HEK293T (cell line): Measurements from ENCODE around the gene MCM9.

Experiments used
- CTCF ChIA-PET: fragments of 350-600 bp; formaldehyde crosslinking; extraction: SDS; loops from one replicate; lab custom pipeline; 2021; ENCODE audit warnings: antibody characterized with exemption, inconsistent platforms; lab: Yijun Ruan, JAX
- POLR2A ChIA-PET: fragments of 350-600 bp; formaldehyde crosslinking; extraction: SDS; loops from one replicate; lab custom pipeline; 2020; ENCODE audit warnings: antibody characterized with exemption, inconsistent platforms; lab: Yijun Ruan, JAX
- DNase-seq: peaks from one replicate; pipeline ENCODE4 v3.0.0; 2012; ENCODE audit warnings: mixed read lengths; ENCODE audit errors: extremely low spot score
- ARNT ChIP-seq: fragments of 450-650 bp; IDR thresholded peaks from 2 replicates; pipeline ENCODE4 v1.6.1; 2017; ENCODE audit warnings: mild to moderate bottlenecking
- BHLHE40 ChIP-seq: fragments of 450-650 bp; IDR thresholded peaks from 2 replicates; pipeline ENCODE4 v1.6.1; 2016; ENCODE audit warnings: mild to moderate bottlenecking, moderate library complexity, borderline replicate concordance
- CTBP1 ChIP-seq: fragments of 450-650 bp; IDR thresholded peaks from 2 replicates; pipeline ENCODE4 v1.6.1; 2016; ENCODE audit warnings: borderline replicate concordance
- ELF4 ChIP-seq: fragments of 450-650 bp; IDR thresholded peaks from 2 replicates; pipeline ENCODE4 v1.6.1; 2017; ENCODE audit warnings: antibody characterized with exemption
- FOXA1 ChIP-seq: fragments of 450-650 bp; IDR thresholded peaks from 2 replicates; pipeline ENCODE4 v1.6.1; 2016; ENCODE audit warnings: mild to moderate bottlenecking
- FOXK2 ChIP-seq: fragments of 450-650 bp; IDR thresholded peaks from 2 replicates; pipeline ENCODE4 v1.6.1; 2016; ENCODE audit warnings: mild to moderate bottlenecking
- FOXM1 ChIP-seq: fragments of 450-650 bp; IDR thresholded peaks from 2 replicates; pipeline ENCODE4 v1.6.1; 2017; ENCODE audit warnings: mild to moderate bottlenecking, borderline replicate concordance
- HDGF ChIP-seq: fragments of 450-650 bp; IDR thresholded peaks from 2 replicates; pipeline ENCODE4 v1.6.1; 2017; ENCODE audit warnings: antibody characterized with exemption, borderline replicate concordance
- L3MBTL2 ChIP-seq: fragments of 450-650 bp; conservative IDR thresholded peaks from 2 replicates; pipeline ENCODE4 v1.6.1; 2016; ENCODE audit warnings: mild to moderate bottlenecking
- LEF1 ChIP-seq: fragments of 450-650 bp; IDR thresholded peaks from 2 replicates; pipeline ENCODE4 v1.6.1; 2017; ENCODE audit warnings: mild to moderate bottlenecking, borderline replicate concordance
- NFRKB ChIP-seq: fragments of 450-650 bp; IDR thresholded peaks from 2 replicates; pipeline ENCODE4 v1.6.1; 2016; ENCODE audit warnings: mild to moderate bottlenecking, moderate library complexity
- SP1 ChIP-seq: fragments of 450-650 bp; IDR thresholded peaks from 2 replicates; pipeline ENCODE4 v1.6.1; 2017
- SUZ12 ChIP-seq: fragments of 450-650 bp; IDR thresholded peaks from 2 replicates; pipeline ENCODE4 v1.6.1; 2016; ENCODE audit warnings: mild to moderate bottlenecking
- TARDBP ChIP-seq: fragments of 450-650 bp; IDR thresholded peaks from 2 replicates; pipeline ENCODE4 v1.6.1; 2016
- ZNF384 ChIP-seq: fragments of 450-650 bp; IDR thresholded peaks from 2 replicates; pipeline ENCODE4 v1.6.1; 2016
- TF ChIP-seq, protein P1 (sequence below): fragments of 450-650 bp; IDR thresholded peaks from 2 replicates; pipeline ENCODE4 v1.6.1; 2016

MCM9 gene

GRCh38 chr6:118905851-118906250, 29.1 kb downstream of the MCM9 start:
- POLR2A ChIA-PET, result no interaction called here

GRCh38 chr6:118905084-118905483, 29.9 kb downstream of the MCM9 start:
- DNase-seq, result no peak
- ChIA-PET POLR2A (interaction anchor here (0.8 kb wide), 1 partner anchor 11 kb away, joined by 3 read pairs; the partner anchor contains the start of gene ASF1A), CTCF (interaction anchor here (0.6 kb wide), 1 partner anchor 104 kb away, joined by 3 read pairs; no protein-coding TSS in a partner anchor)
- TF ChIP-seq NFRKB, result no peak
- TF ChIP-seq LEF1, result no peak
- TF ChIP-seq HDGF, result no peak
- TF ChIP-seq L3MBTL2, result no peak
- TF ChIP-seq ELF4, result no peak
- TF ChIP-seq TARDBP, result no peak
- no peak for TF ChIP-seq FOXK2
- TF ChIP-seq SUZ12, result no peak
- TF ChIP-seq, protein P1, sequence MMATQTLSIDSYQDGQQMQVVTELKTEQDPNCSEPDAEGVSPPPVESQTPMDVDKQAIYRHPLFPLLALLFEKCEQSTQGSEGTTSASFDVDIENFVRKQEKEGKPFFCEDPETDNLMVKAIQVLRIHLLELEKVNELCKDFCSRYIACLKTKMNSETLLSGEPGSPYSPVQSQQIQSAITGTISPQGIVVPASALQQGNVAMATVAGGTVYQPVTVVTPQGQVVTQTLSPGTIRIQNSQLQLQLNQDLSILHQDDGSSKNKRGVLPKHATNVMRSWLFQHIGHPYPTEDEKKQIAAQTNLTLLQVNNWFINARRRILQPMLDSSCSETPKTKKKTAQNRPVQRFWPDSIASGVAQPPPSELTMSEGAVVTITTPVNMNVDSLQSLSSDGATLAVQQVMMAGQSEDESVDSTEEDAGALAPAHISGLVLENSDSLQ, result no peak
- no peak for TF ChIP-seq SP1
- TF ChIP-seq ARNT, result no peak
- TF ChIP-seq CTBP1, result no peak

More at GRCh38 chr6:118905851-118906250, 29.1 kb downstream of the MCM9 start:
- CTCF ChIA-PET, result no interaction called here
- DNase-seq, result no peak
- no peak for TF ChIP-seq BHLHE40
- no peak for TF ChIP-seq SUZ12
- TF ChIP-seq ARNT, result no peak
- no peak for TF ChIP-seq LEF1
- no peak for TF ChIP-seq CTBP1
- TF ChIP-seq NFRKB, result no peak
- TF ChIP-seq L3MBTL2, result no peak
- no peak for TF ChIP-seq TARDBP
- no peak for TF ChIP-seq FOXM1
- no peak for TF ChIP-seq ELF4

- ChIA-PET CTCF (no interaction called here), POLR2A (no interaction called here)
- no peak for DNase-seq
- TF ChIP-seq BHLHE40 (no peak), ARNT (no peak), TARDBP (no peak), HDGF (no peak), ELF4 (no peak), NFRKB (no peak), LEF1 (no peak), L3MBTL2 (no peak), ZNF384 (no peak), FOXK2 (no peak), FOXA1 (no peak), SP1 (no peak), CTBP1 (no peak), SUZ12 (no peak), FOXM1 (no peak)
- TF ChIP-seq, protein P1, result no peak
Measured at GRCh38 chr6:118903691-118904090, 31.3 kb downstream of the MCM9 start.

DNA sequence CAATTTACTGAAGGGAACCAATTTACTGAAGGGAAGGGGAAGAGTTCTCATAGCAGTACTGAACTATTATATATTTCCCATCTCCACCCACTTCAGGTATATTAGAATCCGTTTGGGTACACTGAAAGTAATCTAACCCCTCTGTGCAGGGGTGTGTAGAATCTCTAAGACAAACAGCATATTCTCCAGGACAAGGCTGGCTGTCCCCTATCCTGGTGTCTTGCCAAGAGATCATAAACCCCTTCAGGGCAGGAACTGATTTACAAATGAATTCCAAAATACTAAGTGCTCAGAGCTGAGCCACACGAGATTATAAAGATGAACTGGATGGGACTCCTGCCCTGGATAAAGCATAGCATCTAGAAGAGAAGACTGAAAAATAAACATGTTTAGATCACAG, 31.8 kb downstream of the MCM9 start:
- no peak for DNase-seq
- CTCF ChIA-PET, result no interaction called here
- no peak for TF ChIP-seq FOXK2
- POLR2A ChIA-PET, result interaction anchor here (1.2 kb wide), 1 partner anchor 10 kb away, joined by 3 read pairs; no protein-coding TSS in a partner anchor

DNA sequence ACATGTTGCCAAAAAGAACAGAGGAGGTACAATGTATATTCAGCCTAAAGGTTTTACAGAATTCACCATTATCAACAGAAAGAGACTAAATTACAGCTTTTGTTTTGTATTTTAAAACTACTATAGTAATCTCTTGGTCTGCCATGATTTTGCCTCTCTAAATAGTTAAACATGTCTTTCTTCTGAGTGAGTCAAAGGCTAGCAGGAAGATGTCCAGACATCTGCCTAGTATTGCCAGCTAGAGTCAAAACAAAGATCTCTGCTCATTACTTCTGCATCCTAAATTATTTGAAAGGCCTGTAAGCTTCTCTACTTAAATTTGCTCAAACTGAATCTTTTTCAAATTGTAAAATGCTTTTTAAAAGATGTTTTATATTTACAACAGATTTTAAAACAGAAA, 32.2 kb downstream of the MCM9 start:
- DNase-seq, result no peak
- ChIA-PET POLR2A (interaction anchor here (1.2 kb wide), 1 partner anchor 9 kb away, joined by 3 read pairs; no protein-coding TSS in a partner anchor), CTCF (no interaction called here)
- TF ChIP-seq L3MBTL2 (no peak), TARDBP (no peak), FOXM1 (no peak), NFRKB (no peak), SUZ12 (no peak), ZNF384 (no peak), ARNT (no peak), ELF4 (no peak), FOXK2 (no peak), BHLHE40 (no peak), FOXA1 (no peak), SP1 (no peak)
- TF ChIP-seq, protein P1, result no peak

DNA sequence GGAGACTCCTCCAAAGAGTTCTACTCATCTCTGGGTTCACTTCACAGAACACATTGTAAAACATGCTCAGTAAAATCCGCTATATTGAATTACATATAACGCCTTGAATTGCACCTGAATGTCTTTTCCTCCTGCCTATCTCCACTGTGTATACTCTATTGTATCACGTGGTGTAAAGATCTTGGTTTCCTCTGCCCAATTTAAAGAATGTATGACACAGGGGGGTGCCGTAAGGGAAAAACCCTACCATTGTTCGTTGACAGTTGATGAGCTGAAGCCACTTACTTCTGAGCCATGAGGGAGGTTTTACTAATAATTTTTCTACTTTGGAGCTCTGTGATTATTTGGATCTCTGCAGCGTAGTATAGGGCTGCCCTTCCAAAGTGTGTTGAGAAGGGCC, 35.0 kb downstream of the MCM9 start:
- ChIA-PET CTCF (no interaction called here), POLR2A (no interaction called here)

More for the DNA sequence above, 35.0 kb downstream of the MCM9 start:
- DNase-seq, result no peak
- no peak for TF ChIP-seq NFRKB
- TF ChIP-seq HDGF, result no peak
- TF ChIP-seq TARDBP, result no peak
- TF ChIP-seq BHLHE40, result no peak
- no peak for TF ChIP-seq FOXK2
- TF ChIP-seq SP1, result no peak
- no peak for TF ChIP-seq ELF4
- TF ChIP-seq CTBP1, result no peak
